ENCODE data around the gene JAM3.
"Not testable (repeated sequence)": the region's sequence is repeated elsewhere in the genome, so short reads cannot be mapped to it uniquely, and the experiment has no call there.

The JAM3 gene

DNA sequence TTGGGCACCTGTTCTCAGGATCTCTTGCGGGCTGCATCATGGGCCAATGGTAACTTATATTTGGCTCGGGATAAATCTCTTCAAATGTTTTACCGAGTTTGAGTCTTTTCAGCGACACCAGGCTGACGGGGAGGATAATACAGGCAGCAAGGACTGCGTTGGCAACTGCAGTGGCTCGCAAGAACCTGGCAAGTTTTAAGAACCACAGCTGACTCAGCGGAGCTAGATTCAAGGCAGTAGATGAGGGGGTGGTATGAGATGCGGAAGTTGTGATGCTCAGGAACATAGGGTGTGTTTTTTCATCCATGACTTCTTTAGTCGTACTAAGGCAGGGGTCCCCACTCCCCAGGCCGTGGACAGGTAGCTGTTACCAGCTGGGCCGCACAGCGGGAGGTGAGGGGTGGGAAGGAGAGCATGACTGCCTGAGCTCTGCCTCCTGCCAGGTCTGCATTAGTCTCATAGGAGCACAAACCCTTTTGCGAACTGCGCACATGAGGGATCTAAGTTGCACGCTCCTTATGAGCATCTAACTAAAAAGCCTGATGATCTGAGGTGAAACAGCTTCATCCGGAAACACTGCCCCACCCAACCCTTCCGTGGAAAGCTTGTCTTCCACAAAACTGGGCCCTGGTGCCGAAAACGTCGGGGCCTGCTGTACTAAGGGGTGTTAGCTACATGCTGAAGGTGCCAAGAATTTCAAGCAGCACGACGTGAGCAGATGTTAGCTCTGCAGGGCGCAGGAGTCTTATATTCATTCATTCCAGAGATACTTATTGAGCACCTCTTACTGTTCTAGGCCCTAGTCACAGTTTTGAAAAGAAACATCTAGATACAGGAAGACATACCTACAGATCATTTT lies 6.4 kb upstream of the JAM3 start:
- DNase-seq (ENCODE audit: low read depth), result no peak

DNA sequence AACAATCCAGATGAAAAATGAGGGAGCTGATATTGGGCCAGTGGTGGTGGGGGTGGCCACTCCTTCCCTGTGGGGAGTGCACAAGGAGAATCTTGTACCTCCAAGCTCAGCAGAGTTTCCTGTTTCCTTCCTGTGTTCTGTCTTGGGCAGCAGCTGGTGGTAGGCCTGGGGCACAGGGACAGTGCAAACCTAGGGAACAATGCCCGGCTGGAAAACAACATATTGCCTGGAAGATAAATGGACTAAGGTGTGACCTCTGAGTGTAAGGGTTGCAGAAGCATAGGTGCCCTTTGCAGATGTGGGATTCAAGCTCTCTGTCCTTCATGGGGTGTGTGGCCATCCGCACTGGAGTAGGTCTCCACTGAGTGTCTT lies 5.8 kb upstream of the JAM3 start:
- DNase-seq (ENCODE audit: low read depth), result no peak

DNA sequence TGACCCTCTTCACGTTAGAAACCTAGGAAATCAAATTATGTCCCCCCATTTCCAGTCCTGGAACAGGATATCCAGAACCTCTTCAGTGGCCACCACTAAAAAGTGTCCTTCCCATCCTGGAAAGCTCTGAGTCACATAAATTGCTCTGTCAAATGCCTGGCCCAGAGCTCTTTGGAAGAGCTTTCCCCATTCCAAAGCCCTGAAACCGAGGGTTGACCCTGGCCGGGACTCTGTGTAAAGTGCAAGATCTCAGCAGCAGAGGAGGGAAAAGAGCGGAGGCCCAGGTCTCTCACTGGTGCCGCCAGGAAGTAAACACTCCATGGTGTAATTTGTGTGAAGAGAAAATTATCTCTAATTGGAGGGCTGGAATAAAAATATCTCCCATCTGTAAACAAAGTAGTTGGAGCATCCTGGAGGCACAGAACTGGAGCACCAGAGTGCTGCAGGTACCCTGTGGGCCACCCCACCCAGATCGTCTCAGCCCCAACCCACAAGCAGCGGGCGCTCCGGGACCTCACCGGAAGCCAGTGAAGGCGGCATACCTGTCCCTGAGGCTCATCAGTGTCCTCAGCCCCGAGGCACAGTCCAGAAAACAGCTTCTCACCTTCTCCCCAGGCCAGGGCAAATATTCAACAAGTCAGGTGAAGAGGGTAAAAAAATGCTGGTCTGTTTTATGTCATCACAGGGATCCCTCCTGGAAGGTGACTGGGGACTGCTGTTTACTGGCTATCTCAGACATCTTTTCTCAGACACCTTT lies 4.7 kb upstream of the JAM3 start:
- no peak for DNase-seq (ENCODE audit: low read depth)

DNA sequence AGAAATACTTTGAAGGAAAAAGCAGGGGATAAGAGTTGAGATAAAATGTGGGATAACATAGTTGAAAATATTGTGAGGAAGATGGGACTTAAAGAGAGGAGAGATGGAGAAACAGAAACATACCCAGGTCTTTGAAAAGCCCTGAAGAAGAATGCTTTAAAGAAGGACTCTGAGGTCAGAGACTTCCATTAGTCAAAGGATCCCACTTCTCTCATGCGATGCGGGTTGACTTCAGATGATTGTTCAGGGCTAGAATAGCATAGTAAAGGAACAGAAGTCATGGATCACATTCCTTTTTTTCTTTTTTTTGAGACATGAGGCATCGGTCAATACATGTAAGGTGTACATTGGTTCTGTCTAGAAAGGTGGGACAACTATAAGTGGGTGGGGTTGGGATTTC lies 3.5 kb upstream of the JAM3 start:
- DNase-seq (ENCODE audit: low read depth), result no peak

DNA sequence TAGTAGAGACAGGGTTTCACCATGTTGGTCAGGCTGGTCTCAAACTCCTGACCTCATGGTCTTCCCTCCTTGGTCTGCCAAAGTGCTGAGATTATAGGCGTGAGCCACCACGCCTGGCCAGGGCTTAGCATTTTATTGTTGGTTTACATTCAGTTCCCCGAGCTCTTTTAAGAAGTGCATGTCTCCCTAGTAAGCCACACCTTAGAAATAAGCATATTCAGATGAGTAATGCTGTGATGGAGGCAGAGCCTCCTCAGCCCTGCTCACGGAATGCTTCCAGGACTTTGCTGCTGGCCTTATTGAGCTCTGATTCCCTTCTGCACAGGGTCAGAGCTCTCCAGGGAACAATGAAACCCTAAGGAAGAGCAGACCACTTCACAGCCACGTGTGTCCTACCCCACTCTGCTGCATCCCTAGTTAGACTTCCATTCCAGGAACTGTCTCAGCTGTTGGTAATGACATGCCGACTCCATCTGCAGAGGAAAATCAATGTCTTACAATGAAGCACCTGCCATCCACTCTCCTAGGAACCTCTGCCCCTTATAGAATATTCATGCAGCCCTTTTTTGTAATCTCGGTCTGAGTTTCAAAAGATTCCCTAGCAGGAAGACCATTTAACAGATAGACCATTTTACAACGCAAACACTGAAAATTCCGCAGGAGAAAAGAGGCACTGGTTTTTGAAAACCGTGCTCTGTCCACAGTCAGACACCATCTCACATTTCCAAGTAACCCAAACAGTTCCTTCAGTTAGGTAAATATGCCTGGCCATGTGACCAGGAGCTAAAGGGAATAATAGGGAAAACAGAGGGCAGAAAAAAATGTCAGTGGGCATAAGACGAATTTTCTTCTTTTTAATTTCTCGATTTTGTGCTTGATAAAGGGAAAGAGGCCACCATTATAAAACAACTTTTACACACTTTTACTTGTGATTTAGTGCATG lies 1.7 kb upstream of the JAM3 start:
- DNase-seq (ENCODE audit: low read depth), result no peak

DNA sequence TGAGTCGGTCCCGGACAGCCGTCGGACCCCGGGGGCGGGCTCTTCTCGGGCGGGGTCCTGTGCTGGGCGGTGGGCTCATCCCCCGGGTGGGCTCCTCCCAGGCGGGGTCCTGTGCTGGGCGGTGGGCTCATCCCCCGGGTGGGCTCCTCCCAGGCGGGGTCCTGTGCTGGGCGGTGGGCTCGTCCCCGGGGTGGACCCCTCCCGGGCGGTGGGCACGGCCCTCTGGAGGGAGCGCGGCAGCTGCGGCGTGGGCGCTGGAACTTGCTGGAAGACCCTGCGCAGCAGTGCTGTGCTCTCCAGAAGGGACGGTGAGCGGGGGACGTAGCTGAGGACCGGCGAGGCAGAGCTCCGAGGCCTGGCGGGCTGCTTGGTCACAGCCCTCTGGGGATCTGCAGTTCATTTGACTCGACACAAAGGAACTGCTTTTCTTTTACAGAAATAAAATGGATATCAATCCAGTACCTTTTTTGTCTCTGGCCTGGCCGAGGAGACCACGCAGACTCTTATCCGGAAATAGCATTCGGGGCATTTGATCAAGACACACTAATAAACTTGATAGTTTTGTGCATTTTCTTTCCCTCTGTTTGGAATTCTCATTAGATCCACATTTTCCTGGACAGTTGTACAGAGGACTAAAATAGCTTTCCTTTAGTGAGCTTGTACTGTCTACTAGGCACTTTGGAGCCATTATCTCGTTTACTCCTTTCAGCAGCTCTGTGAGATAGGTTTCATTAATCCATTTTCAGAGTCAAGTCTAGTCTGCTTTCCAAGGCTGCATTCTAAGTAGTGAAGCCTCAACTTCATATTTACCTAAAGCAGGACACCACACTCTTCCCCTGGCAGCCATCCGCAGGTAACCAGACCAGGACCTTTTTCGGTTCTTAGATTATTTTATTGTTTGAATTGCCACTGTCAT lies 812 bp downstream of the JAM3 start:
- DNase-seq (ENCODE audit: low read depth), result no peak

DNA sequence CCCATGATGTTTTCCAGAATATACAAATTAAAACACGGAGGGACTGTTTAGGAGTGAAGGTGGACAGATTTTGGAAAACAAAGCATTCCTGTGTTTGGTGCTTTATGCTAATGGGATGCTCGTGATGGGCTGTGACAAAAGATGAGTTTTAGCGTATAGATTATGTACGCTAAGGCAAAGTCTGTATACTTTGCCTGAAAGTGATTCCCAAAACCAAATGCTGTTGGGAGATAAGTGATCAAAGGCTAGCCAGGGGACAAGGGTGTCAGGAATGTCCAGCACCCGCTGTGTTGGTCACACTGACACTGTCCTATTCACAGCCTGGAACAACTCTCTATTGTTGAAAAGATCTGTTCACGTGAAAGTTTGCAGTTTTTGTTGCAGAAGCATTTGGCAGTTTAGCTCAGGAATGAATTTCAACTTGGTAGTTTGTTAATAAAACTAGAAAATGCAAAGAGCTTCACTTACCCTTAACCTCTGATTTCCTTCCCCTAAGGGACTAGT lies 1.5 kb downstream of the JAM3 start:
- no peak for DNase-seq (ENCODE audit: low read depth)

DNA sequence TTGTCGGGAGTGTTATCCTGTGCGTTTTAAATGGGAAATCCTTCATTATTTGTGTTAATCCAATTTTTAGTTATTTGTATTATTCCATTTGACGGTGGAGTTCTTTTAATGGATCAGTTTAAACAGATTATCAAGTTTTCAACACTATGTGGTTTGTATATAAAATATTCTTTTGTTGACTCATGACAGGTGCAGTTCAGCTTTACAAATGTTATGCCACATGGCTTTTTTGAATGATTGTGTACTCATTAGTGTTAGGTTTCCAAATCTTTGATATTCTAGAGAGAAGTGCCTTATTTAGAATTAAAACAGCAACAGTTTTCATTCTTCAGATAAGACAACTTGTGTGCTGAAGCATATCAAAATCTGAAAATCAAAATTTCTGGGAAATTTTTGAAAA lies 2.4 kb downstream of the JAM3 start:
- DNase-seq (ENCODE audit: low read depth), result no peak

DNA sequence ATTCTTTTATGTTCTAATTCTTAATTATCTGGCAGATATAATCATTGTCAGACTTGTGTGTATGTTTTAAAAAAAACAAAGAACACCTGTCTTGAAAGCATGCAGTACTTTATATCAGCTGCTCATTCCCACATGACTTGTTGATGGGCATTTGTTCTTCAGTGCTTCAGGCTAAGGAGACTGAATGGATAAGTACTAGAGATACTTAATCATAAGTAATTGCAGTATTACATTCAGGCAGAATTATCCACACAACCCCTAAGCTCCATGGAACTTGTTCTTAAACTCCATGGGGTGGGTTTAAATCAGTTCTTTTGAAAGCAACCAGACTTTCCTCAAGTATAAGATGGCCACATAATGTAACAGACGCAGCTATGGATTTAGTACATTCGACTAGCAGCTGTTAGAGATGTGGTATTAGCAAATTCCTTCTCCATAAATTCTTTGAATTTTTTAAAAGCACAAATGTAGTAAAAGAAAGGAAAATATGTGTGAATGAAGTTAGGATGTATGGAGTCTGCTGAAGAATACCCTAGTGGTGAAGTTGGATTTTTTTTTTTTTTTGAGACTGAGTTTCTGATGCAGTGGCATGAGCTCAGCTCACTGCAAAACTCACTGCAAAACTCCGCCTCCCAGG lies 3.0 kb downstream of the JAM3 start:
- DNase-seq (ENCODE audit: low read depth), result no peak

DNA sequence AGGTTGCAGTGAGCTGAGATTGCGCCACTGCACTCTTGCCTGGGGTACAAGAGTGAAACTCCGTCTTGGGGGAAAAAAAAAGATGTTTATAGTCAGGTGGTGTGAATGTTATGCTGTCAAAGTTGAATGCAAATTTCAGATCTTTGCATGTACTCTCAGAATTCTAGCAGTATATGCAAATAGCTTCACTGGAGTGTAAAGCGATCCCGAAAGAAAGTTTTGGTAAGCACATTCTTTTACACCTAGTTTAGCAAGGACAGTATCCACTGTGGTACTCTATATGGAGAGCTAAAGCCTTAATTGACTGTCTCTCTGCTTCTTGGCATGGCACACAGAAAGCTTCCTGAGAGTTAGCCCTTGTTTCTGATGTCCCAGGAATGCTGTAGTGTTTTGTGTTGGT lies 4.0 kb downstream of the JAM3 start:
- DNase-seq (ENCODE audit: low read depth), result no peak

DNA sequence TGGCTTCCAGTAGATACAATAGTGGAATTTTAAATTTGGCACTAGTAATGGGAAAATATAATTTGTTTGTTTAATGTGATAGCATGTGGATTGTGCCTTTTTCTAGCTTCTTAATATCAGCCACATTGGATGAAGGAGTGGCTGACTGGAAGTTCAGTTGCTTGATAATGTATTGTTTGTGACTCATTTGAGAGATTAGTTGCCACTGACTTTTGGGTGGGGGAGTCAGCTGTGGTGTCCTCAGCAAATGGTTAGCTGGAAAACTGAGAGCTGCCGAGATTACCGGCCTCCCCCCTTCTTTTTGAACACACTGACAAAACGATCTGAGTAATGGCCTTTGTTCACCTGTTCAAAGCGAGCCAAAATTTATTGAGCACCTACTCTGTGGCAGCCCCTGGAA lies 5.5 kb downstream of the JAM3 start:
- DNase-seq (ENCODE audit: low read depth), result no peak

DNA sequence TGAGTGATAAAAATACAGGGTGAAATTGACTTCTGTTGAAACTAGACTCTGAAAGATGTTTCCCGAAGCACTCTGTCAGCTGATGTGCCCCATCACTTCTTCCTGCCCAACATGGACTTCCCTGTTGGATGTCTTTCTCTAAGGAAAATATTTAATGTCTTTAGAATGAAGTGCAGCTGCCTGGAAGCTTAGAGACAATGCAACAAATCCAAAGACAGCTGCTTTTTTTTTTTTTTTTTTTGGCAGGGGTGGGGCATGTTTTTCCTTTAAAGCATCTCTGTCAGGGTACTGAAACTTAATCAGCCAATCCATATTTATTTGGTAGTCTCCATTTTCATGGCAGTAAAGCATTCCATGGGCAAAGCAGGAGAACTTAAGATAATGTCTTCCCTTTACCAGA lies 5.9 kb downstream of the JAM3 start:
- DNase-seq (ENCODE audit: low read depth), result no peak

DNA sequence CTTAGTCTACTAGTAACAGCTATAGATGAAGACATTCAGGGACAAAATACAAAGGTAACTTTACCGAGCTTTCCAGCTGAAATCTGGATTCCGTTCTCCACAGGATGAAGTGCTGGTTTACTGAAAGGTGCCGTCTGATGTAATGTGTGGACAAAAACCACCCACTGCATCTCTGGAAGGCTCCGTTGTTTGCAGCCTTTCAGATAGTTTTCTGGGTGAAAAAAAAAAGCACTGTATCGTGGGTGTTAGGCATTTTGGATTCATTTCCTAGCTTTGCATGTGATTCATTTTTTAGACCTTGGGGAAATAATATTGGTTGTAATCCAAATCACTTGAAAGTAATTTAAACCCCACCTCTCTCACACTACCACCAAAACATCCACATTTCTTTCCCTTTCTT lies 10.4 kb downstream of the JAM3 start:
- DNase-seq (ENCODE audit: low read depth), result no peak

DNA sequence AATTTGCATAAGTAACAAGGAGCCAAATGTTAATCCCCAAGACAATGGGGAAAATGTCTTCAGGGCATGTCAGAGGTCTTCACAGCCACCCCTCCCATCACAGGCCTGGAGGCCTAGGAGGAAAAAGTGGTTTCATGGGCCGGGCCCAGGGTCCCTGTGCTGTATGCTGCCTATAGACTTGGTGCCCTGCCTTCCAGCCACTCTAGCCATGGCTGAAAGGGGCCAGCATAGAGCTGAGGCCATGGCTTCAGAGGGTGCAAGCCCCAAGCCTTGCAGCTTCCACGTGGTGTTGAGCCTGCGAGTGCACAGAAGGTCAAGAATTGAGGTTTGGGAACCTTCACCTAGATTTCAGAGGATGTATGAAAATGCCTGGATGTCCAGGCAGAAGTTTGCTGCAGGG lies 12.4 kb downstream of the JAM3 start:
- DNase-seq (ENCODE audit: low read depth), result not testable (repeated sequence)

DNA sequence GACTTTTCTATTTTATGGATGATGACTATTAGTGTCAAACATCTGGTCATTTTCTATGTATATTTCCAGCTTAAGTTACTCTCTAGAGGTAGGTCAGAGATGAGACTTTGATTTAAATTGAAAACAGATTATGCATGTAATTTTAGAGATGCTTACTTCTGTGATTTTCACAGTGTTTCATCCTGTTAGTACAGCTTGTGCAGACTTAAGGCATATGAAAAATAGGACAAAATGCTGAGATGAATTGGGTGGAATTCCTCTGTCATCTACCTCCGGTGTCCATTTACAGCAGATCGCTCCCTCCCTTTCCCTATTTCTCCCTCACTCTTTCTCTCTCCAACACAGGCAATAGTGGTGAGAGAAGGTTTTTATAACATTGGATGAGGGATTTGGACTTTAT lies 14.1 kb downstream of the JAM3 start:
- DNase-seq (ENCODE audit: low read depth), result no peak

DNA sequence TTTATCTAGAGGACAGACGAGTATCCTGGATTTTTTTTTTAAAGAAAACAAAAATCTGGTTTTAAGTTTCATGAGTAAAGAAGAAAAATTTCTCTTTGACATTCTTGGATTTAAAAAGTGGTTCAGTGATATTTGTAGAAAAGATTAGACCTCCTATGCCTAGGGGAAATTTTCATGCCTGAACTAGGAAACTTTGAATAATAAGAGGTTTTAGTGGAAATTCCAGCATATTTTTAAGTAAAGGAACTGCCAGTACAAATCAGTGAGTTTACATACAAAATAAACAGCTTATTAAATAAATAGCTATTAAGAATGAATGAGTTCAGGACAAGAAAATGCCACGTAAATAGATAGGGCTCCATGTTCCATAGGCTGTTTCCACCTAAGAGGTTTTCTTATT lies 17.5 kb downstream of the JAM3 start:
- DNase-seq (ENCODE audit: low read depth), result no peak

DNA sequence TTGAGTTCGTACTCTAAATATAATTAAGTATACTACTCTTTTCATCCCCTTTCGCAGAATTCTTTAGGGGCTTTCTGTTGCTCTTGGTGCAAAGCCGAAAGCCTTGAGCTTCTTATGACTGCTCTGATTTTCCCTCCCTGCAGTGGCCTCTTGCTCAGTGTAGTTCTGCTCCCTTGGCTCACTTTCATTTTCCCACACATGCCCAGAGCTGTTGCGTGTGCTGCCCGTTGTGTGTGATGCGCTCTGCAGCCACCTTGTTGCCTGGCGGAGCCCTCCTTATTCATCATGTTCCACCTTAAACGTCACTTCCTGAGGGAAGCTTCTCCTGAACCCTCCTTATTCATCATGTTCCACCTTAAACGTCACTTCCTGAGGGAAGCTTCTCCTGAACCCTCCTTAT lies 23.1 kb downstream of the JAM3 start:
- DNase-seq (ENCODE audit: low read depth), result not testable (repeated sequence)

DNA sequence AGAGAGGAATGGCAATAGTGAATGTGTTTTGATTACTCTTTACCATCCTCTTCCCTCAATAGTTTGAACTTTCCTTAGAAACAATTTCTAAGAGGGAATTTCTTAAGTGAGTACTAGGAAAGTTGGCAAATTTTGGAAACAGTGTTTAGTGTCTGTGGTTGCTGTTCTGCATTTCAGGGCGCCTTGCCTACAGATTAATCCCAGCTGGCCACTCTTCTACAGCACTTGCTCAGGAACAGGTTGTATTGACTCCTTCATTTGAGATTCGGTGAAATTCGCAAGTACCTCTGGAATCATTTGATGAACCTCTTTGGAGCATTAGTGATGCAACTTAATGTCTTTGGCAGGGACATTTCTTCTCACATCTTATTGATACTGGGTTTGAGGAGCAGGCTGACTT lies 28.3 kb downstream of the JAM3 start:
- no peak for DNase-seq (ENCODE audit: low read depth)

DNA sequence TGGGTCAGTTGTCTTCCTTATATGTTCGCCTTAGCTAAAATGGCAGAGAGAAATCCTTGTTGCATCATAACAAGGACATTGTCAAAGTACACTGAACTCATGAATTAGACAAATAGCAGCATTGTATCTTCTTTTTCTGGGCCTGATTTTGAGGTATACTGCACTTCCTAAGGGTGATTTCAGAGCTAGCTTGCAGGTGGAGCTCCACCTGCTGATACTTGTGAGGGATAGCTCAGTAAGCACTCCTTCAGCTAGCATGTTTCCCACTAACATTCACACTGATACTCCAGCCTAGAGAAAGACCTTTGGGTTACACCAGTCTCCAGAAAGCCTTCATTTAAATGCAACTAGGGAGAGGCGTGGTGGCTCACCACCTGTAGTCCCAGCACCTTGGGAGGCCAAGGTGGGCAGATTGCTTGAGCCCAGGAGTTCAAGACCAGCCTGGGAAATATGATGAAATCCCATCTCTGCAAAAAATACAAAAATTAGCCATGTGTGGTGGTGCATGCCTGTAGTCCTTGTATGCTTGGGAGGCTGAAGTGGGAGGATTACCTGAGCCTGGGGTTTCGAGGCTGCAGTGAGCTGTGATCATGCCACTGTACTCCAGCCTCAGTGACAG lies 29.8 kb downstream of the JAM3 start:
- DNase-seq (ENCODE audit: low read depth), result no peak

DNA sequence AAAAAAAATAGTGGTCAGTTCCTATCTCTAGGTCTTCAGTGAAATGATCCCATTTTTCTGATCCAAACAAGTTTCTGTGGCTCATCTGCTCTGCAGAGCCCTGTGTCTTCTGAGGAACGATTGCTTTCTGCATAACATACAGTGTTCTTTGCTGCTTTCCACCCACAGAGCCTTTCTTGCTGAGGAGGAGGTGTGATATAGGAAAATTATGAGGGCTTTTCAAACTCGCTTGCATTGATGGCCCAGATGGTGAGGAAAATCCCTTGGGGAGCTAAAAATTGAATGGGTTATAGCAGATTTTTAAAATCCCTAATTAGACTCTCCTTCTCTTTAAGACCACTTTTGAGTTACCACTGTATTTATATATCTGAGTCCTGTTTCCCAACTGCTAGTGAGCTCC lies 31.3 kb downstream of the JAM3 start:
- no peak for DNase-seq (ENCODE audit: low read depth)

All from non-pigmented ciliary epithelial cell (primary cell).